NCI-H2029 treated with DMSO at 0.1 percent for 48 hours (cell line): ENCODE measurements around the gene FOXP1.
A peak's percentile ranks its signal among the peaks of the same experiment; 100 is the strongest.

Source experiments
- DNase-seq: peaks from one replicate; lab custom pipeline; 2025; lab: John Stamatoyannopoulos, UW

The FOXP1 gene

GRCh38 chr3:71583566-71584393, at the start of gene FOXP1:
TSS of gene FOXP1 (minus strand) at chr3:71583728. CDS start at chr3:71198381, 385,347 bp downstream.
- DNase-seq = peak; percentile 39

GRCh38 chr3:71629711-71630110, 46.2 kb upstream of the FOXP1 start:
- no peak for DNase-seq

- no peak for DNase-seq
Measured at GRCh38 chr3:71629289-71629688, 45.8 kb upstream of the FOXP1 start.

DNA sequence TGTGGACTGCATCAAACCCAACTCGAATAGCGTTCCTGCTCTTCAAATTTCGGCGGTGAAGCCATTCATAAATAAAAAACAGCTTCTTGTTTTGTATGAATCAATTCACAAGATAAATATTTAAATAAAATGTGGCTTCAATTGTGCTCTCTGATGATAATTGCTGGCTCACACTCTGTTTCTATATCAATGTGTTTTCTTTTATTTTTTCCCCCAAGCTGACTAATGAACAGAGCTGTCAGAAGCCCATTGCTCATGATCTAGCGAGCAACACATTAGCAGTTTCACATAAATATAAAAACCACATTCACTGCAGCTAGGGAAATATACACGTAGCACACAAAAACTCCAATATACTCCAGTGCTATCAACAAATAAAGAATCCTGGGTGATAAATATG, 45.0 kb upstream of the FOXP1 start:
- DNase-seq = no peak

- DNase-seq = no peak
Measured at GRCh38 chr3:71625676-71626075, 42.1 kb upstream of the FOXP1 start.

GRCh38 chr3:71621825-71622537, 38.5 kb upstream of the FOXP1 start:
- DNase-seq = no peak

- no peak for DNase-seq
Measured at GRCh38 chr3:71618538-71618937, 35.0 kb upstream of the FOXP1 start.

GRCh38 chr3:71616571-71617021, 33.1 kb upstream of the FOXP1 start:
- DNase-seq = no peak

- DNase-seq = no peak
Measured at GRCh38 chr3:71614869-71615268, 31.3 kb upstream of the FOXP1 start.

DNA sequence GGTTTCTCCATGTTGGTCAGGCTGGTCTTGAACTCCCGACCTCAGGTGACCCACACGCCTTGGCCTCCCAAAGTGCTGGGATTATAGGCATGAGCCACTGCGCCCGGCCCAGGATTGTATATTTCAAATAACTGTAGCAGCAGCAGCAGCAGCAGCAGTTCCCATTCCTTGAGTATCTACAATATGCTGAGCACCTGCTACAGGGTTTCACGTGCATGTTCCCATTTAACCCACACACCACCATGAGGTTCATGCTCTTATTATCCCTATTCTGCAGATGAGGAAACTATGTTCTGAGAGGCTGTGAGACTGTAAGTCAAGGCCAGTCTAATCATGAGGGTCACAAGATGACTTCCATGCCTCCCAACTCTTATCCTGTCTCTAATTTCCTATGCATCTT, 30.9 kb upstream of the FOXP1 start:
- DNase-seq = no peak

GRCh38 chr3:71611099-71611498, 27.6 kb upstream of the FOXP1 start:
- DNase-seq = no peak

DNA sequence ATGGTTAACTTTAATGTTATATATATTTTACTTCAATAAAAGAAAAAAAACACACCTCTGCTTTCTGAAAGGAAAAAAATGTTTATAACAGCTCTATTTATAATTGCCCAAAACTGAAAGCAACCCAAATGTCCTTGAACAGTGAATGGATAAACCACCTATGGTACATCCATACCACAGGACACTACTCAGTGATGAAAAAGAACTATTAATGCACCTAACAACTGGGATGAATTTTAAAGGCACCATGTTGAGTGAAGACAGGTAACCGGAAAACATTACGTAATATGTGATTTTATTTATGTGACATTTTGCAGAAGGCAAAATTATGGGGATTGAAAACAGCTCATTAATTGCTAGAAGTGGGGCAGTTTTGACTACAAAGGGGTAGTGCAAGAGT, 23.8 kb upstream of the FOXP1 start:
- DNase-seq = no peak

GRCh38 chr3:71606582-71606981, 23.1 kb upstream of the FOXP1 start:
- no peak for DNase-seq

- DNase-seq = no peak
Measured at GRCh38 chr3:71602256-71602655, 18.7 kb upstream of the FOXP1 start.

- DNase-seq = no peak
Measured at GRCh38 chr3:71601811-71602210, 18.3 kb upstream of the FOXP1 start.

GRCh38 chr3:71600646-71601288, 17.2 kb upstream of the FOXP1 start:
- no peak for DNase-seq

- no peak for DNase-seq
Measured at GRCh38 chr3:71599416-71599815, 15.9 kb upstream of the FOXP1 start.

DNA sequence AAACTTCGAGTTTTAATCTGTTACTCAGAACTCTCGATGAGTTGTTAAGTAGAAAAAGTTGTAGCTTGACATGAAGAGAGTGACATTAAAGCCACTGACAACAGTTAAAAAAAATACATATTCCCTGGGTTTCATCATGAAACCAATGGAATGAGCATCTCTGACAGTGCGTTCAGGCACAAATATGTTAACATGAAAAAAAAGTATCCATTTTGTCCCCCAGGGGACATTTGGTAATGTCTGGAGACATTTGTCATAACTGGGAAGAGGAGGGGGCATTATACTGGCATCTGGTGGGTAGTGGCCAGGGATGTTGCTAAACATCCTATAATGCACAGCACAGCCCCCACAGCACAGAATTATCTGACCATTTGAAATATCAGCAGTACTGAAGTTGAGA, 14.8 kb upstream of the FOXP1 start:
- DNase-seq = no peak

DNA sequence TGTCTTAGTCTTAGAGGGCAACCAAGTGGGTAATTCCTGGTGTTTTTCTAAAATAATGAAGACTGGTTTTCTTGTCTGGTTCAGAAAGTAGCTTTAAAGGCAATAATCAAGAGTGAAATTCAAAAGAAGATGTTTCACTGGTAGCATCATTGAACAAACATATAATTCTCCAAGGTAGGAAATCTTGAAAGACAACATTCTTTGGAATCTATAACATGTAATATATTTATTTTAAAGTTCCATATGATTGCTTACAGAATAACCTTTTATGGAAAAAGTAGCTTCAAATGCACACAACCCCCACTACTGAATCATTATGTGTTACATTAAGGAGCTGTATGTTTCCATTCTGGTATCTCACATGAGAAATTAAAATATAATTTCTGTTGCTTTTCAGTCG, 13.8 kb upstream of the FOXP1 start:
- DNase-seq = no peak

DNA sequence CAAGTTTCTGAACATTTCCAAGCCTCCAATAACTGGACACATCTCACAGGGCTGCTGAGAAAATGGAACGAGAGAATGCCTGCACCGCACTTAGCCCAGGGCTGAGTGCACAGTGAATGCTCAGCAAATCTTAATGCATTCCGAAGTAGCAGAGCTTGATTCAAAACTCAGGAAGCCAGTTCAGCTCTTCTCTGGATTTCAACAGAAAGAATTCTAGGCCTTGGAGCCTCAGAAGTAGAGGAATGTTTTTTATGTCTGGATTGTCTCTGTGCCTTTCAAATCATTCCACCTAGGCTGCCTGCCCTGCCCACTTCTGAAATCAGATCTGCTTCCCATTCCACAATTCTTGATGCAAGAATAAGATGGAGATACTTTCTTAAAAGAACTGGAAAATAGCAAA, 9.6 kb upstream of the FOXP1 start:
- DNase-seq = no peak

DNA sequence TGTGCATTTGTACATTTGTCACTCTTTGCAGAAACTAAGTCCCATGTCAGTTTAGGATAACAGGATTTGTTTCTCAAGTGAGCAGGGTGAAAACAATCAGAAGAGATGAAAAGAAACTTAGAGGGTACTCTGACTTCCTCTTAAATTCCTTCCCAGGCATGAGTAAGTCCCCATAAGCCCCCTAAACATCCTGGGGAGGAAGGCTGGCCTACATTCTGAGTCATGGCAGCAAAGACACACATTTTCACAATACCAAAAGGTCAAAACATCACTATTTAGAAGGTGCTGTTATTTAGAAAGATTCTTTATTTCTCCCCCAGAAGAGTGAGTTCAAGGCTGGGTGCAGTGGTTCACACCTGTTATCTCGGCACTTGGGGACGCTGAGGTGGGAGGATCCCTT, 7.6 kb upstream of the FOXP1 start:
- DNase-seq = no peak

DNA sequence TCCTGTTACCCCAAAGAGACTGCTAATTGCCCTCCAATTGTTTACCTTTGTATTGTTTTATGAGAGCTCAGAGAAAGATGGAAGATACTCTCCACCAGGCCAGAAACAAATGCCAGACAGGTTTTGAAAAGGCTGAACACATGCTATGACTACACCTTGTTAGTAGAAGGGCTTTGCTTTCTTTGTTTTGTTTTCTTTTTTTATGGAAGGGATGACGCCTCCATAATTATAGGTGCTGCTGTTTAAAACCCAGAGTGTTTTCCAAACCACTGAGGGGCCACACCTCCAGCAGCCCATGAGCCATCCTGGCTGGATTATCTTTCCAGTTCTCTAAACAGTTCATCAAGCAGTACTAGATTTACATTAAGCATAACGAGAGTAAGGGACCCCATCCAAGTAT, 5.6 kb upstream of the FOXP1 start:
- no peak for DNase-seq

DNA sequence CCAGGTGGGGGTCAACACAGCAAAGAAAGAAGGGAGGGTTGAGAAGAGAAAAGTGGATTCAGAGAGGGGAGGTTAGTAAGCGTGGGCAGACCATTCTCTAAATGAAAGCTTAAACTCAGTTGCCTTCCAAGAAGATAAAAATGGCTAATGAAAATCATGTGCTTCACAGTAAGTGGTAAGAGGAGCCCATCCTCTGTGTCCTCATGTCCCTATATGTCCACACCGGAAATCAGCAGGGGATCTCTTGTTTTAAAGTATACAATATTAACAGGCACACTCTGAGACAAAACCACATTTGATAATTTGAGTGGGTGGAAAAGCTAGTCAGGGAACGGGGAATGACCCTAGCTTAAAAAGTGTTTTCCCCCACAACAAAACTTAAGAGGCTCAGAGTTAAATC, 4.4 kb upstream of the FOXP1 start:
- DNase-seq = no peak
